Measurements from ENCODE around the gene ACOT2. TPM values are rescaled to one million over a fixed set of nuclear protein-coding genes. Genes with fewer than 3 reads are reported as not detected.
"Not testable (repeated sequence)": the region's sequence is repeated elsewhere in the genome, so short reads cannot be mapped to it uniquely, and the experiment has no call there.

The ACOT2 gene
- total RNA-seq, 1 experiment from 2014 or later, result 34.2 TPM

GRCh38 chr14:73539017-73539416 lies 30.0 kb upstream of the ACOT2 start:
- not testable (repeated sequence) for BruUV-seq (replicated peaks)

GRCh38 chr14:73542961-73543360 lies 26.1 kb upstream of the ACOT2 start:
- CTCF ChIA-PET; H3K36me3 ChIP-seq (ENCODE audit: insufficient read depth, low read length, poor library complexity, severe bottlenecking); H3K4me1 ChIP-seq (ENCODE audit: insufficient read depth, low read length, poor library complexity, severe bottlenecking); intact Hi-C loops (cut with micrococcal nuclease; ENCODE audit: unreplicated experiment); H3K4me3 ChIP-seq (ENCODE audit: low read depth, low read length, poor library complexity, severe bottlenecking); H3K27ac ChIP-seq (ENCODE audit: low read depth, low read length, poor library complexity, severe bottlenecking); POLR2A ChIA-PET (ENCODE audit: low non-redundant PET); H3K9me3 ChIP-seq (ENCODE audit: low read depth, low read length, poor library complexity, severe bottlenecking); H3K27me3 ChIP-seq (replicated peaks; ENCODE audit: insufficient read depth, low read depth, low read length, poor library complexity); DNase-seq (ENCODE audit: low spot score): not testable (repeated sequence)
- BruUV-seq (replicated peaks), result TSS peak; percentile 74

More at GRCh38 chr14:73539017-73539416, 30.0 kb upstream of the ACOT2 start:
- CTCF ChIA-PET, result interaction anchor here (0.6 kb wide), 1 partner anchor 67 kb away, joined by 4 read pairs; no protein-coding TSS in a partner anchor
- H3K27me3 ChIP-seq (replicated peaks; ENCODE audit: insufficient read depth, low read depth, low read length, poor library complexity); H3K27ac ChIP-seq (ENCODE audit: low read depth, low read length, poor library complexity, severe bottlenecking); POLR2A ChIA-PET (ENCODE audit: low non-redundant PET); H3K36me3 ChIP-seq (ENCODE audit: insufficient read depth, low read length, poor library complexity, severe bottlenecking); H3K4me3 ChIP-seq (ENCODE audit: low read depth, low read length, poor library complexity, severe bottlenecking); H3K9me3 ChIP-seq (ENCODE audit: low read depth, low read length, poor library complexity, severe bottlenecking); intact Hi-C loops (cut with micrococcal nuclease; ENCODE audit: unreplicated experiment): not testable (repeated sequence)
- peak; percentile 68 for DNase-seq (ENCODE audit: low spot score)
- peaks cover 11% of the 10 kb centered on the region for H3K4me1 ChIP-seq (ENCODE audit: insufficient read depth, low read length, poor library complexity, severe bottlenecking)
- TF ChIP-seq CTCF (conservative IDR thresholded peaks at IDR 0.05; ENCODE audit: low read depth, low read length), result peak; percentile 91

GRCh38 chr14:73545353-73545752 lies 23.7 kb upstream of the ACOT2 start:
- BruUV-seq (replicated peaks); H3K36me3 ChIP-seq (ENCODE audit: insufficient read depth, low read length, poor library complexity, severe bottlenecking); H3K27me3 ChIP-seq (replicated peaks; ENCODE audit: insufficient read depth, low read depth, low read length, poor library complexity); H3K9me3 ChIP-seq (ENCODE audit: low read depth, low read length, poor library complexity, severe bottlenecking); H3K4me1 ChIP-seq (ENCODE audit: insufficient read depth, low read length, poor library complexity, severe bottlenecking); intact Hi-C loops (cut with micrococcal nuclease; ENCODE audit: unreplicated experiment); H3K4me3 ChIP-seq (ENCODE audit: low read depth, low read length, poor library complexity, severe bottlenecking); DNase-seq (ENCODE audit: low spot score); H3K27ac ChIP-seq (ENCODE audit: low read depth, low read length, poor library complexity, severe bottlenecking): not testable (repeated sequence)
- CTCF ChIA-PET, result interaction anchor here (0.7 kb wide), 1 partner anchor 331 kb away, joined by 7 read pairs; no protein-coding TSS in a partner anchor
- POLR2A ChIA-PET (ENCODE audit: low non-redundant PET), result interaction anchor here (0.7 kb wide), 1 partner anchor 162 kb away, joined by 9 read pairs; no protein-coding TSS in a partner anchor

GRCh38 chr14:73549097-73549496 lies 19.9 kb upstream of the ACOT2 start:
- DNase-seq (ENCODE audit: low spot score); intact Hi-C loops (cut with micrococcal nuclease; ENCODE audit: unreplicated experiment); H3K9me3 ChIP-seq (ENCODE audit: low read depth, low read length, poor library complexity, severe bottlenecking); BruUV-seq (replicated peaks); H3K4me1 ChIP-seq (ENCODE audit: insufficient read depth, low read length, poor library complexity, severe bottlenecking); POLR2A ChIA-PET (ENCODE audit: low non-redundant PET); H3K27ac ChIP-seq (ENCODE audit: low read depth, low read length, poor library complexity, severe bottlenecking); H3K27me3 ChIP-seq (replicated peaks; ENCODE audit: insufficient read depth, low read depth, low read length, poor library complexity); H3K36me3 ChIP-seq (ENCODE audit: insufficient read depth, low read length, poor library complexity, severe bottlenecking); H3K4me3 ChIP-seq (ENCODE audit: low read depth, low read length, poor library complexity, severe bottlenecking); CTCF ChIA-PET: not testable (repeated sequence)

- POLR2A ChIA-PET (ENCODE audit: low non-redundant PET); H3K27ac ChIP-seq (ENCODE audit: low read depth, low read length, poor library complexity, severe bottlenecking); H3K36me3 ChIP-seq (ENCODE audit: insufficient read depth, low read length, poor library complexity, severe bottlenecking); intact Hi-C loops (cut with micrococcal nuclease; ENCODE audit: unreplicated experiment); CTCF ChIA-PET; H3K4me3 ChIP-seq (ENCODE audit: low read depth, low read length, poor library complexity, severe bottlenecking); BruUV-seq (replicated peaks); DNase-seq (ENCODE audit: low spot score); H3K9me3 ChIP-seq (ENCODE audit: low read depth, low read length, poor library complexity, severe bottlenecking); H3K27me3 ChIP-seq (replicated peaks; ENCODE audit: insufficient read depth, low read depth, low read length, poor library complexity); H3K4me1 ChIP-seq (ENCODE audit: insufficient read depth, low read length, poor library complexity, severe bottlenecking): not testable (repeated sequence)
These were observed 19.0 kb upstream of the ACOT2 start for GRCh38 chr14:73549889-73550524.
